NCI-H2171 treated with DMSO at 0.1 percent for 48 hours (cell line): ENCODE measurements around the gene OCIAD2.
"Not testable (repeated sequence)": the region's sequence is repeated elsewhere in the genome, so short reads cannot be mapped to it uniquely, and the experiment has no call there.

Source experiments
- DNase-seq: peaks from one replicate; lab custom pipeline; 2025; lab: John Stamatoyannopoulos, UW

The OCIAD2 gene

GRCh38 chr4:48906206-48907173, at the start of gene OCIAD2:
OCIAD2 (minus strand) TSS chr4:48906774; CDS start chr4:48904549, 2,225 bp downstream.
- peak; percentile 81 for DNase-seq

- DNase-seq: no peak
Observed at GRCh38 chr4:48954314-48954713, 47.7 kb upstream of the OCIAD2 start.

- no peak for DNase-seq
Observed at GRCh38 chr4:48949518-48950219, 43.1 kb upstream of the OCIAD2 start.

- DNase-seq: no peak
Observed at GRCh38 chr4:48949086-48949485, 42.5 kb upstream of the OCIAD2 start.

- DNase-seq: no peak
Observed at GRCh38 chr4:48947731-48948130, 41.2 kb upstream of the OCIAD2 start.

GRCh38 chr4:48945981-48946380, 39.4 kb upstream of the OCIAD2 start:
- DNase-seq: no peak

- no peak for DNase-seq
Observed at GRCh38 chr4:48944756-48945241, 38.2 kb upstream of the OCIAD2 start.

GRCh38 chr4:48944252-48944651, 37.7 kb upstream of the OCIAD2 start:
- DNase-seq: no peak

- no peak for DNase-seq
Observed at GRCh38 chr4:48943387-48943786, 36.8 kb upstream of the OCIAD2 start.

- DNase-seq: no peak
Observed at GRCh38 chr4:48939785-48940184, 33.2 kb upstream of the OCIAD2 start.

- DNase-seq: no peak
Observed at GRCh38 chr4:48938831-48939230, 32.3 kb upstream of the OCIAD2 start.

- no peak for DNase-seq
Observed at GRCh38 chr4:48937033-48937432, 30.5 kb upstream of the OCIAD2 start.

- no peak for DNase-seq
Observed at GRCh38 chr4:48931459-48931858, 24.9 kb upstream of the OCIAD2 start.

GRCh38 chr4:48930654-48931053, 24.1 kb upstream of the OCIAD2 start:
- no peak for DNase-seq

- no peak for DNase-seq
Observed at GRCh38 chr4:48924416-48924815, 17.8 kb upstream of the OCIAD2 start.

GRCh38 chr4:48923065-48923464, 16.5 kb upstream of the OCIAD2 start:
- not testable (repeated sequence) for DNase-seq

GRCh38 chr4:48914311-48914710, 7.7 kb upstream of the OCIAD2 start:
- DNase-seq: no peak

- no peak for DNase-seq
Observed at GRCh38 chr4:48913346-48913745, 6.8 kb upstream of the OCIAD2 start.

- DNase-seq: no peak
Observed at GRCh38 chr4:48912349-48912748, 5.8 kb upstream of the OCIAD2 start.

- no peak for DNase-seq
Observed at GRCh38 chr4:48910511-48910910, 3.9 kb upstream of the OCIAD2 start.

- no peak for DNase-seq
Observed at GRCh38 chr4:48909697-48910096, 3.1 kb upstream of the OCIAD2 start.

GRCh38 chr4:48908687-48909086, 2.1 kb upstream of the OCIAD2 start:
- no peak for DNase-seq
